ENCODE data around the gene USH2A.

The USH2A gene

GRCh38 chr1:216258856-216259255, 164.4 kb downstream of the USH2A start:
- DNase-seq, result no peak

GRCh38 chr1:216258386-216258785, 164.9 kb downstream of the USH2A start:
- DNase-seq, result no peak

GRCh38 chr1:216250861-216251260, 172.4 kb downstream of the USH2A start:
- no peak for DNase-seq

- no peak for DNase-seq
Measured at GRCh38 chr1:216248628-216249027, 174.6 kb downstream of the USH2A start.

- DNase-seq, result no peak
Measured at GRCh38 chr1:216247937-216248336, 175.3 kb downstream of the USH2A start.

GRCh38 chr1:216246577-216247203, 176.6 kb downstream of the USH2A start:
- DNase-seq, result no peak

GRCh38 chr1:216238844-216239243, 184.4 kb downstream of the USH2A start:
- DNase-seq, result no peak

GRCh38 chr1:216237927-216238542, 185.2 kb downstream of the USH2A start:
- DNase-seq, result no peak

GRCh38 chr1:216224233-216224632, 199.0 kb downstream of the USH2A start:
- no peak for DNase-seq

- no peak for DNase-seq
Measured at GRCh38 chr1:216223486-216223885, 199.8 kb downstream of the USH2A start.

GRCh38 chr1:216222288-216222687, 201.0 kb downstream of the USH2A start:
- DNase-seq, result no peak

- DNase-seq, result no peak
Measured at GRCh38 chr1:216221260-216221700, 202.0 kb downstream of the USH2A start.

- DNase-seq, result no peak
Measured at GRCh38 chr1:216216305-216216704, 206.9 kb downstream of the USH2A start.

GRCh38 chr1:216215169-216215568, 208.1 kb downstream of the USH2A start:
- no peak for DNase-seq

- DNase-seq, result no peak
Measured at GRCh38 chr1:216212826-216213225, 210.4 kb downstream of the USH2A start.

GRCh38 chr1:216210081-216210480, 213.2 kb downstream of the USH2A start:
- no peak for DNase-seq

- DNase-seq, result no peak
Measured at GRCh38 chr1:216209125-216209524, 214.1 kb downstream of the USH2A start.

GRCh38 chr1:216207154-216207553, 216.1 kb downstream of the USH2A start:
- DNase-seq, result no peak

- DNase-seq, result no peak
Measured at GRCh38 chr1:216205176-216205575, 218.1 kb downstream of the USH2A start.

- DNase-seq, result no peak
Measured at GRCh38 chr1:216201946-216202345, 221.3 kb downstream of the USH2A start.

- DNase-seq, result no peak
Measured at GRCh38 chr1:216200941-216201340, 222.3 kb downstream of the USH2A start.

GRCh38 chr1:216194721-216195120, 228.5 kb downstream of the USH2A start:
- DNase-seq, result no peak

- no peak for DNase-seq
Measured at GRCh38 chr1:216193839-216194443, 229.3 kb downstream of the USH2A start.

GRCh38 chr1:216190438-216190837, 232.8 kb downstream of the USH2A start:
- no peak for DNase-seq

GRCh38 chr1:216186816-216187215, 236.4 kb downstream of the USH2A start:
- DNase-seq, result no peak

Data from CD4-positive, alpha-beta T cell treated with Interleukin-4 for 4 hours (primary cell).